Spleen (tissue), 7 donors: ENCODE data around the gene IGF1R.

ENCODE experiments used
- POLR2A ChIP-seq, 3 donors: fragments of 450-650 bp; IDR thresholded peaks; one replicate each; pipeline ENCODE4 v1.5.1; 2017; ENCODE audit warnings: antibody characterized with exemption in 3 of 3, mild to moderate bottlenecking in 1 of 3
- POLR2AphosphoS5 ChIP-seq, 3 donors: sonication (generic); formaldehyde crosslinking; IDR thresholded peaks; one replicate each; pipeline ENCODE4 v1.5.1; 2017; ENCODE audit warnings: antibody characterized with exemption in 3 of 3
- TF ChIP-seq, protein P1 (sequence below), 11 experiments: fragments of 200-600 bp in 7 of 11; fragments of 450-650 bp in 4 of 11; sonication (generic) in 4 of 11; IDR thresholded peaks in 8 of 11; conservative IDR thresholded peaks in 3 of 11; 1 replicate in 7 of 11; 2 replicates in 4 of 11; pipeline versions ENCODE4 v1.4.0 to v1.8.0; 2016 to 2021; ENCODE audit warnings: antibody characterized with exemption in 11 of 11, inconsistent platforms in 4 of 11, mild to moderate bottlenecking in 1 of 11
- donor health status: DM: no; HTN: no; CAD: no; lungs with moderate emphysema.
- donor health status: DM: no; HTN: no; CAD: no.
- donor health status: DM: no; HTN: no; CAD: no.

DNA sequence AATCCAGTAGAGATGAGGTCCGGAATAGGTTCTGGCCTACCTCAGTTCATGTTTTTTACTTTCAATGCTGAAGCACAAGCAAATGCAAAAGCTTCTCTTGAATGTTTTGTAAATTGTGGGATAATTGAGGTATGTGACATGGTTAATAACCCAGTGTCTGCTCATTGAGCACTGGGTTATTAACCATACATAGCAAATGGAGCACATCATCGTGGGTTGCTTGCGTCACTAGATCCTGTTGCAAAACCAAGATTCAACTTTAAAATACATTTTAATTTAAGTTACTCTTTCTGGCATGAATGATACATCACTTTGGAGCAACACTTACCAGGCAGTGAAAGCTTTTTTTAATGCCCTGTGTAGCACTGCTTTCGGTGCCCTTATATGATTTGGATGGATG is 165.6 kb downstream of the IGF1R start:
- no peak for TF ChIP-seq POLR2A (IDR thresholded peaks at IDR 0.05)
- no peak for TF ChIP-seq POLR2AphosphoS5 (IDR thresholded peaks at IDR 0.05)
- TF ChIP-seq, protein P1, sequence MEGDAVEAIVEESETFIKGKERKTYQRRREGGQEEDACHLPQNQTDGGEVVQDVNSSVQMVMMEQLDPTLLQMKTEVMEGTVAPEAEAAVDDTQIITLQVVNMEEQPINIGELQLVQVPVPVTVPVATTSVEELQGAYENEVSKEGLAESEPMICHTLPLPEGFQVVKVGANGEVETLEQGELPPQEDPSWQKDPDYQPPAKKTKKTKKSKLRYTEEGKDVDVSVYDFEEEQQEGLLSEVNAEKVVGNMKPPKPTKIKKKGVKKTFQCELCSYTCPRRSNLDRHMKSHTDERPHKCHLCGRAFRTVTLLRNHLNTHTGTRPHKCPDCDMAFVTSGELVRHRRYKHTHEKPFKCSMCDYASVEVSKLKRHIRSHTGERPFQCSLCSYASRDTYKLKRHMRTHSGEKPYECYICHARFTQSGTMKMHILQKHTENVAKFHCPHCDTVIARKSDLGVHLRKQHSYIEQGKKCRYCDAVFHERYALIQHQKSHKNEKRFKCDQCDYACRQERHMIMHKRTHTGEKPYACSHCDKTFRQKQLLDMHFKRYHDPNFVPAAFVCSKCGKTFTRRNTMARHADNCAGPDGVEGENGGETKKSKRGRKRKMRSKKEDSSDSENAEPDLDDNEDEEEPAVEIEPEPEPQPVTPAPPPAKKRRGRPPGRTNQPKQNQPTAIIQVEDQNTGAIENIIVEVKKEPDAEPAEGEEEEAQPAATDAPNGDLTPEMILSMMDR (IDR thresholded peaks at IDR 0.05 in 8 of 11, conservative IDR thresholded peaks at IDR 0.05 in 3 of 11): no peak
